ENCODE measurements around the gene FTO.
A peak's percentile ranks its signal among the peaks of the same experiment; 100 is the strongest.

FTO gene

GRCh38 chr16:53773150-53773846 lies 69.3 kb downstream of the FTO start:
- DNase-seq (ENCODE audit: insufficient read length, low spot score) (peak; percentile 10), FAIRE-seq (peak; percentile 93)
- no peak for TF ChIP-seq POLR2A (IDR thresholded peaks at IDR 0.05; ENCODE audit: low read depth, low read length)

- FAIRE-seq = no peak
- no peak for DNase-seq (ENCODE audit: insufficient read length, low spot score)
- no peak for TF ChIP-seq POLR2A (IDR thresholded peaks at IDR 0.05; ENCODE audit: low read depth, low read length)
Measured at GRCh38 chr16:53773881-53774280, 69.9 kb downstream of the FTO start.

GRCh38 chr16:53775106-53775820 lies 71.3 kb downstream of the FTO start:
- DNase-seq (ENCODE audit: insufficient read length, low spot score) (no peak), FAIRE-seq (peak; percentile 43)
- TF ChIP-seq POLR2A (IDR thresholded peaks at IDR 0.05; ENCODE audit: low read depth, low read length) = no peak

- DNase-seq (ENCODE audit: insufficient read length, low spot score) (peak; percentile 29), FAIRE-seq (peak; percentile 97)
- no peak for TF ChIP-seq POLR2A (IDR thresholded peaks at IDR 0.05; ENCODE audit: low read depth, low read length)
Measured at GRCh38 chr16:53775821-53776431, 72.0 kb downstream of the FTO start.

- FAIRE-seq = no peak
- no peak for DNase-seq (ENCODE audit: insufficient read length, low spot score)
- no peak for TF ChIP-seq POLR2A (IDR thresholded peaks at IDR 0.05; ENCODE audit: low read depth, low read length)
Measured at GRCh38 chr16:53779186-53779585, 75.2 kb downstream of the FTO start.

- no peak for DNase-seq (ENCODE audit: insufficient read length, low spot score)
- TF ChIP-seq POLR2A (IDR thresholded peaks at IDR 0.05; ENCODE audit: low read depth, low read length) = no peak
- FAIRE-seq = no peak
Measured at GRCh38 chr16:53780051-53780450, 76.1 kb downstream of the FTO start.

GRCh38 chr16:53781023-53781605 lies 77.2 kb downstream of the FTO start:
- FAIRE-seq (peak; percentile 75), DNase-seq (ENCODE audit: insufficient read length, low spot score) (no peak)
- TF ChIP-seq POLR2A (IDR thresholded peaks at IDR 0.05; ENCODE audit: low read depth, low read length) = no peak

- no peak for TF ChIP-seq POLR2A (IDR thresholded peaks at IDR 0.05; ENCODE audit: low read depth, low read length)
- no peak for FAIRE-seq
- DNase-seq (ENCODE audit: insufficient read length, low spot score) = no peak
Measured at GRCh38 chr16:53782148-53782547, 78.2 kb downstream of the FTO start.

- TF ChIP-seq POLR2A (IDR thresholded peaks at IDR 0.05; ENCODE audit: low read depth, low read length) = no peak
- FAIRE-seq (peak; percentile 30), DNase-seq (ENCODE audit: insufficient read length, low spot score) (no peak)
Measured at GRCh38 chr16:53784291-53784690, 80.3 kb downstream of the FTO start.

GRCh38 chr16:53785044-53785443 lies 81.1 kb downstream of the FTO start:
- DNase-seq (ENCODE audit: insufficient read length, low spot score) = no peak
- FAIRE-seq = no peak
- TF ChIP-seq POLR2A (IDR thresholded peaks at IDR 0.05; ENCODE audit: low read depth, low read length) = no peak

GRCh38 chr16:53785916-53786315 lies 82.0 kb downstream of the FTO start:
- FAIRE-seq (no peak), DNase-seq (ENCODE audit: insufficient read length, low spot score) (no peak)
- no peak for TF ChIP-seq POLR2A (IDR thresholded peaks at IDR 0.05; ENCODE audit: low read depth, low read length)

- FAIRE-seq (no peak), DNase-seq (ENCODE audit: insufficient read length, low spot score) (no peak)
- no peak for TF ChIP-seq POLR2A (IDR thresholded peaks at IDR 0.05; ENCODE audit: low read depth, low read length)
Measured at GRCh38 chr16:53787423-53787822, 83.5 kb downstream of the FTO start.

- no peak for DNase-seq (ENCODE audit: insufficient read length, low spot score)
- peak; percentile 90 for FAIRE-seq
- TF ChIP-seq POLR2A (IDR thresholded peaks at IDR 0.05; ENCODE audit: low read depth, low read length) = no peak
Measured at GRCh38 chr16:53789137-53789536, 85.2 kb downstream of the FTO start.
